Measurements from ENCODE around the gene IRF2BP2. TPM values are rescaled to one million over a fixed set of nuclear protein-coding genes. Genes with fewer than 3 reads are reported as not detected.
"Not testable (repeated sequence)": the region's sequence is repeated elsewhere in the genome, so short reads cannot be mapped to it uniquely, and the experiment has no call there.

IRF2BP2 gene
- total RNA-seq, 1 donor from 2014 or later, result 96.2 TPM

DNA sequence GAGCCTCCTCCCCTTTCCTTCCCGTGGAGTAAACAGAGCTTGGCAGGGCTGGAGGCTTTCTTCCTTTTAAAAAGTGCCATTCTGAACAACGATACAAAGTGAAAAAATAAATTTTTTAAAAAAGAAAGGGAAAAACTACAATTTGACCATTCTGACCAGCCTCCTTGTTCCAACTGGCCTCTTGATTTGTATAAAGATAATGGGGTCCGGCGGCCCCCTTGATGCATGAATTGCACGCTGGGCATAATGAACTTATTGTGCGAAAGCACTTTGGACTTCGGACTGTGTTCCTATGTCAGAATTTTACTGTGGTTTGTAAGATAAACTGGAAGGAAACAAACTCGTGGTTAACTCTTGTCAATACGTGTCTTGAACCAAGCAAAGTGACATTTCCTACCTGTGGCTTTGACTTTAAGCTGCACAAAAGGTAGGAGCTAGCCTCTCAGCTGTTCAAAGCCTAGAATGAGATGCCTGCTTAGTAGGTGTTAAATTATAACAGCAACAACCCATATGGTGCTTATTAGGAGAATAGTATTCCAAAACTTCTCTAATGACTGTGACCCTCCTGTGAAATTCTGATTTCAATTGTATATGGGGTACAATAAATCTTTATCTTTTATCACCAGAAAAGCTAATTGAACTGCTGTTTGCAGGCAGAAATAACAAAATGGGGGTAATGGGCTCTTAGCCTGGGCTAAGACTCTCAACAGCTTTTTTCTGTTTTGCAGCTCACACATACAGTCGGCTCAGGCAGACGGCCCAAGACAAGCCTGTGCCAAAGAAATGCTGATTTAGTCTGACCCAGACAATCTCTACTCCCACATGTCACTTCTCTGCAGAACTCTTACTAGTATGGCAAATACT is 9.3 kb downstream of the IRF2BP2 start:
- peak; percentile 80 for DNase-seq

DNA sequence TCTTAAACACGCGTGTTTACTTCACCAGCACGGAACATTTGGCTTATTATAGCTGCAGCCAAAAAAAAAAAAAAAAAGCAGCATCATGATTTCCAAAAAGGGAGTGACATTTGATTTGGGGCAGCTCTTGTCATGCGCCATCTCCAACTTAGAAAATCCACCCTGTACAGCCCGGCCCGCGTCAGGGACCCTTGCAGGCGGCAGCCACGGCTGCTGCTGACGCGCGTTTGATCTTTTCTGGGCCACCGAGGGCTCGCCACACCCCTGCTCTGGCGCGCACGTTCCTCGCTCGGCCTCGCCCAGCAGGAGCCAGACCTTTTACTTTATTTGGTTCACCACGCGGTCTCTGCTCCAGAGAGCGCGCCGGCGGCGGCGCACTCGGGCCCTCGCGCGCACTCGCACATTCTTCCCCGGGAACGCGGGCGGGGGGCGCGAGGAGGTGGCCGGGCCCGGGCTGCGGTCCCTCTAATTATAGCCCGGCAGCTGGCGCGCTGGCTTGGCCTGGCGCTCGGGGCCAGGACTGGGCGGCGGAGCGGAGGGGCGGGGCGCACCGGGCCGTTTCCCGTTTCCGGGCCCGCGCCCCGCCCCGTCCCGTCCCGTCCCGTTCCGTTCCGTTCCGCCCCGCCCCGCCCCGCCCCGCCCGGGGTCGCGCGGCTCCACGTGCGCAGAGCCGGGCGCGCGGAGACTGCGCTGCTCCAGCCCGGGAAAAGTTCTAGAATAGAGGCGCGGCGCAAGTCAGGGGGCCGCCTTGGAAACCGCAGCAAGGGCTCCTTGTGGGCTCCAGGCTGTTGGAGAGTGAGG is 10.2 kb downstream of the IRF2BP2 start:
- peak; percentile 90 for DNase-seq

DNA sequence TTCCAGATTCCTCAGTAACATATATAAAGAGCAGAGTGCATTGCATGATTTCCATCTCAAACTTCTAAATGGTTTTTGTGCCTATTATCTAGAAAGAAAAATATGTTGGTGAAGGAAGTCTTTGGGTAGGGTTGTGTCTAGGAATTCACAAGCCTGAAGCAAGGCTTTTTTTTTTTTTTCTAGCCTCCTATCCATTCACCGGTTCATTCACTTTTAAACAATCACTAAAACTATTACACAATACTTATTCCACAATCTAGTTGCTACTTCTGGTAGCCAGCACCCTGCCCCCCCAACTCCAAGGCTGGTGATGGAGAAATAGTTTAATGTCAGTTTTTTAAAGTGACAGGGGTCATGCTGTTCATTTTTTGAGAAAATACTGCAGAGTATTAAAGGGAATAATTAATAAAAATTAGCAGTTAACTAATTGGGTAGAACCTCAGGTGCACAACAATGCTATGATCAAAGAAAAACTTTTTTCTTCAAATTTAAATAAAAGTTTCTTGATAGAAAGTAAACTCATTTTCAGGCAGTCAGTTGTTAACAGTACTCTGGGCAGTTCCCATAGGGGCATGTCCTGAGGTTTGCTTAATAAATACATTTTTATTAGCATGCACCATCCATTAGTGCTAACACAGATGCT is 10.9 kb downstream of the IRF2BP2 start:
- peak; percentile 90 for DNase-seq

DNA sequence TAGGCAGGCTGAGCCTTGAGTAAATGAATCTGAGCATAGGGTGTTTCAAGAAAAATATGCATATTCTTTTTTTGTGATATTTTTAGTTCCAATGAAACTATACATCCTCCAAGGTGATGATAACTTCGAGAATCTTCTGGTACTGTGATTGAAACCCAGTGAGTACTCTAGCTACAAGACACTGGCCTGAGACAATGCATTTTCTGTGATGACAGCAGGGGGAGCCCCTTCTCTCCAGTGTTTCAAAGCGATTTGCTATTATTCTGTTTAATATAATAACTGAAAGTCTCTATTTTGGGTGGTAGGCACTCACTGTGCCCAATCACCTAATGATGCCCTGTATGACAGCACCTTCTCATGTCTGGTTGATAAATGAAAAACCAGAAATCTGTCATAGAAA is 12.1 kb downstream of the IRF2BP2 start:
- no peak for DNase-seq

DNA sequence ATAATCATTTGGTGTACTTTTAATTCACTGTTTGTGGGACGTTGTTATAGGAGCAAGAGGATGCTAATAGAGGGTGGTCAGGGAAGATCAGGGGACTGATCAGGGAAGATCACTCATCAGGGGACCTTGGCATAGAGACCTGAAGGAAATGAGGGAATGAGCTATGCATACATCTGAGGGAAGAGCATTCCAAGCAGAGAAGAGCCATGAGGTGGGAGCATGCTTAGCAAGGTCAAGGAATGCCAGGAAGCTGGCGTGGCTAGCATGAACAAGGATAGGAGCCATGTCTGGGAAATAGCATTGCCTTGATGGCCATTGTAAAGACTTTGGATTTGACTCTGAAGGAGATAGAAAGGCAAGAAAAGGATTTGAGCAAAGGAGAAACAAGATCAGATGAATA is 14.1 kb downstream of the IRF2BP2 start:
- no peak for DNase-seq

DNA sequence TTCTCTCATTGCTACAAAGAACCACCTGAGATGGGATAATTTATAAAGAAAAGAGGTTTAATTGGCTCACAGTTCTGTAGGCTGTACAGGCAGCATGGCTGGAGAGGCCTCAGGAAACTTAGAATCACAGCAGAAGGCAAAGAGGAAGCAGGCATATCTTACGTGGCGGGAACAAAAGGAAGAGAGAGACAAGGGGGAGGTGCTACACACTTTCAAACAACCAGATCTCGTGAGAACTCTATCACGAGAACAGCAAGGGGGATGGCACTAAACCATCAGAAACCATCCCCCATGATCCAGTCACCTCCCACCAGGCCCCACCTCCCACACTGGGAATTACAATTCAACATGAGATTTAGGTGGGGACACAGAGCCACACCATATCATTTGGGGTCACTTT is 15.4 kb downstream of the IRF2BP2 start:
- not testable (repeated sequence) for DNase-seq

DNA sequence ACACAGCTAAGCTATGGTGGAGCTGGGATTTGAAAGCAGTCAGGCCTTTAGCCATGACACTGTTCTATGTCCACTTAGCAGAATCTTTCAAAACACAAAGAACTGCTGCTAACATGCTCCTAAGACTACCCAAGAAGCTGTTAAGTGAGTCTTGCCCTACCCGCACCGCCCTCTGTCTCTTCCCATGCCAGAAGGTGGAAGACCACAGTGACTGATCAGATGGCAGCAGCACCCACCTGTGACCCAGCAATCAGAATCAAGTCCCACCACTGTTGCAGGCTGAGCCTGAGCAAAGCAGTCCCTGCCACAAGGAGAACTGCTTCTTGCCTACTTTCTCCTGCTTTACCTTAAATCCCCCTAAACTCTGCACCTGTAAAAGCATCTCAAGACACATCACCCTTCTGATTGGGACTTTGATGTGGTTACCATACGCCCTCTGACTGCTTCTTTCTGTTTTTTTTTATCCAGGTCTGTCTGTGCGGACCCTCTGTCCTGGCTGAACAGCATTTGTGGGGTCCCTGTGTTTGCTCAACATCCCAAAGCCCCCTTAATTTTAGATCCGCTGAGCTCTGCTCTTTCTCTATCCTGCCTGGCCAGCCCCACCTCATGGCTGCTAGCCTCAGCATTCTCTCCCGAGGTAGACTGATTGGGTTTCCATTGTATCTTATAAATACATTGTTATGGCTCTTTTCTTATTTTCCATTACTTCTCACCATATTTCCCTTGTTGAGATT is 16.0 kb downstream of the IRF2BP2 start:
- DNase-seq, result no peak

DNA sequence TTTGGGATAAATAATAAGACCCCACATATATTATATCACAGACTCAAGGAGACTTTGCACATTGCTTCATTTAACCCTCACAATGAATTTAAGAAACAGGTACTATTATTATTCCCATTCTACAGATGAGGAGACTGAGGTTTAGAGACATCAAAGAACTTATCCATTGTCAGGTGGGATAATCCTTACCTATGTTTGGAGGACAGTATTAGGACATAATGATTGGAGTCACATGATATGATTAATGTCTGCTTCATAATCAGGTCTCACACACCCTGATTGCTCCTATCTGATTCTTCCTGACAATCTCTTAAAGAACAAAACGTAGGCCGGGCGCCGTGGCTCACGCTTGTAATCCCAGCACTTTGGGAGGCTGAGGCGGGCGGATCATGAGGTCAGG is 16.9 kb downstream of the IRF2BP2 start:
- DNase-seq, result no peak

DNA sequence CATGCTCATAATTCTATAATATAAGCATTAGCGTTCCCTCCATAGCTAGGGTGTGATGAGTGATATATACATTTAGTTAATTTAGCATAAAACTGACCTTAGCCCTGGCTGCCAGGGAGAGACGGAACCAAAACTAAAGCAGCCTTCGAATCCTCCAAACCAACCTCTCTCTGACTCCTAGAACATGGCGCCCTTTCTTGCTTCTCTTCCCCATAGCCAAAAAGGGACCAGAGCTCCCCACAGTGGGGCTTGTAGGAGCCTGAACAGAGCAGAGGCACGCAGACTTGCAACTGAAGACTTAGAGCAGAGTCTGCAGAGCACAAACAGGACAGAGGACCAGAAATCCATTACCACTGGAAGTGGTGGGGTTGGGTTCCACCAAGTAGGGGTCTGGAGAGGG is 17.7 kb downstream of the IRF2BP2 start:
- no peak for DNase-seq

DNA sequence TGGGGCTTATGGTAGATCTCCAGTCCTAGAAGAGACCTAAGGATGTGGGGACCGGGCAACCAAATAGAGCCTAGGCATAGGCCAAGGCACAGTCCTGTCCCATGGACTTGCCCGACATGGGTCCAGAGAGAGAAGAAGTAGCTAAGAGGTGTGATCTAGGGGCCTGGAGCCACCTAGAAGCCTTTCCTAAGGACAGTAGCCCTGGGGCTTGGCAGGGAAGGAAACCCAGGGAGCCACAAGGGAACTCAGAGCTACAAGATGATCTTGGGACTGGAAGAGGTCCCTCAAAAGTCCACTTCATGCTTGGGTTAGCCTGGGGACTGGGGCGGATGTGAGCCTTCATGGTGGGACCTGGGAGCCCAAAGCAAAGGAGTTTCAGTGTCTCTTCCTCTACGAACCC is 18.8 kb downstream of the IRF2BP2 start:
- no peak for DNase-seq

DNA sequence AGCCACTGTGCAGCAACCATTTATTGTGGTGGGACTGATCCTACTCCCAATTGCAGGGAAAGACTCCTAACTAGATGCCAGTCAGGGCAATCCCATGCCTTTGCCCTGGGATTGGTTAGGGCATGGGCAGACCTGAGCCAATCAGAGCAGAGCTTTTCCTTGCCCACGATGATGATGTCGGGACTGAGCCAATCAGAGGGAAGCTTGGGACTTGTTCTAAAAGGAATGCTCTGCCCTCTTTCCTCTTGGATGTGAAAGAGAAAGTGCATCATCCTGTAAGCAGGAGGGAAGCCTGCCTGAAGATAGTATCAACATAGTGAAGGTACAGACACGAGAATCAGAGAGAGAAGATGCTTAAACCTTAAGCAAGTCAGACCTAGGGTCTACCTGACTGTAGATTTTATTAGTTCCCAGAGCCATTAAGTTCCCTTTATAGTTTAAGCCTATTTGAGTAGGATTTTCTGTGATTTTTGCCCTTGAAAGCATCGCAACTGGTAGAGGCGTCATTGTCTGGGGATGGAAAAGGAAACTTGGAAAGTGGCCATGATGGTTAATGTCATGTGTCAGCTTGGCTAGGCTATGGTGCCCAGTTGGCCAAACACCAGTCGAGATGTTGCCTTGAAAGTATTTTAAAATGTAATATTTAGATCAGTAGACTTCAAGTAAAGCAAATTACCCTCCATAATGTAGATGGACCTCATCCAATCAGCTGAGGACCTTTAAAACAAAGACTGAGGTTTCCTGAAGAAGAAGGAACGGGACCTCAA is 19.9 kb downstream of the IRF2BP2 start:
- no peak for DNase-seq

DNA sequence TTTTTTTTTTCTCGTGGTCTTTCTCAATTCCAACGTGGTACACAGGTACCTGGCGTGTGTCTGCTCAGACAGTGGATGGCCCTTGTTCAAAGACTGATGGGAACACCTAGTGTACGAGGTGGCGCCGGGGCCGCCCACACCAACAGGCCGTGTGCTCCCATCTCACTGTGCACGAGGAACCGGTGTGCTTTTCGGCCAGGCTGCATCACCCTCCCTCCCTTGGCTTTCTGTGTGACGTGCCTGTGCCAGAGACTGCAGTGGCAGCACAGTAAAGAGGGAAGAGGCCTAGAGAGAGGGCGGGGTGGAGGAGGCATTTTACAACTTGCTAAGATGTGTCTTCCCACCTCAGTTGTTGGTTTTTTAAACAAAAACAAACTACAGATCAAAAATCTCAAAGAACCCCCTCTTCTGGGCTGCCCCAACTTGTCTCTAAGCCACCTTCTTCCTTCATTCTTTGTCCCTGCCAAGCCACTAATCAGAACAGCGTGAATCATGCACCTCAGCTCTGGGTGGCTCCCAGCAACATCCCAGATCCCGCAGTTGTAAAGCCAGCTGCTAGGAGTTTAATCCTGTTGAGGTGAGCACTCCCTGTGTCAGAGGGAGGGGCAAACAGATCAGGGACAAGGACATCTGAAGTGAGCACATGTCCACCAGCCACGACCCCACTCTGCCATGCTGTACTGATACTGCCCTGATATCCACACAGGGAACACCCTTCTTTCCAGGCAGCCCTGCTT is 20.7 kb downstream of the IRF2BP2 start:
- no peak for DNase-seq

DNA sequence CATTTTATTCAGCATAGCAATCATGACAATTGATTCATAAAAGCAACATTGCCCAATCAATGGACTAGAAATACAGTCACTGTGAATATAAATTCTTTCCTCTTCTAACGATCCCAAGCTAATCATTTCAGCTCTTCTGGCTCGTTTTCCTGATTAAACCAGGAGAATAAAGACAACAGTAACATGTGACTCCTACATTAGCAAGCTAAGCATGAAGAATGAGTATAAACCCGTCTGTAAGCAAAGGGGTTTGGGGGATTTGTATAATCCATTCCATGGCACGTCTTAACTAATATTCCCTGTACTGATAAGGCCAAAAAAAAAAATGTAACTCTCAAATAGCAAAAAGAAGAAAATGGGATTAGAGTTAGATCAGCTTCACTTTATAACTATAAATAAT is 21.6 kb downstream of the IRF2BP2 start:
- DNase-seq, result no peak

DNA sequence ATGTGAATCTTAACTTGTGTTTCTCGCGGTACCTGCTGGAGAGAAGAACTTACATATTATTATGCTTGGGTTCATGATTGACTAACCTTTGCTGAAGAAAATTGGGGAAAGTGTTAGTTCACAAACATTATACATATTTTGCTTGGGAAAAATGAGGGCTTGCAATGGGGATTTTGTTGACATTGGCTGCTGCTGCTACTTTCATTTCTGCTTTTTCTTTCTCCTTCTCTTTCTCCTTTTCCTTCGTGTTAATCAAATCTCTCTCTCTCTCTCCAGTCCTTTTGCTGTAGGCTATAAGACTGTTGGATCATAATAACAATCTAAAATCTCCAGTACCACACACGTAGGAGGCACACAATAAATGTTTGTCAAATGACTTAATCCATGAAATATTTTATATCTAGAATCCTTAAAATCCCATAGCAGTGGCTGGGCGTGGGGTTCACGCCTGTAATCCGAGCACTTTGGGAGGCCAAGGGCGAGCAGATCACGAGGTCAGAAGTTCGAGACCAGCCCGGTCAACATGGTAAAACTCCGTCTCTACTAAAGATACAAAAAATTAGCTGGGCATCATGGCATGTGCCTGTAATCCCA is 23.0 kb downstream of the IRF2BP2 start:
- DNase-seq, result no peak

DNA sequence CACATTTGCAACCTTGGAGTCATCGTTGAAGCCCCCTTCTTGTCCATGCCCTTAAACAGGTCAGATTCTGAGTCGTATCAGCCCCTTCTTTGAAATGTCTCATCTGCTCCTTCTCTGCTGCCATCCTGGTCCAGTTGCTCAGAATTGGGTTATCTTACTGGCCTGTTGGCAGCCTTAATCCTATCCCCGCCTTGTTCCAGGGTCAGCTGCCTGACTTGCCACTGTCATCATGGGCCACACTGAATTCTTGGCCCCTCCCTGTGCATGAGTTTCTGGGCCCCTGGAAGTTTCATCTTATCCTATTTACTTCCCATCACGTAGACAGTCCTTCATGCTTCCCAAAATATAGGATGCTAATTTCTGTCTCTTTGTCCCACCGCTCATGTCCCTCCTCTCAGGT is 23.7 kb downstream of the IRF2BP2 start:
- DNase-seq, result no peak

DNA sequence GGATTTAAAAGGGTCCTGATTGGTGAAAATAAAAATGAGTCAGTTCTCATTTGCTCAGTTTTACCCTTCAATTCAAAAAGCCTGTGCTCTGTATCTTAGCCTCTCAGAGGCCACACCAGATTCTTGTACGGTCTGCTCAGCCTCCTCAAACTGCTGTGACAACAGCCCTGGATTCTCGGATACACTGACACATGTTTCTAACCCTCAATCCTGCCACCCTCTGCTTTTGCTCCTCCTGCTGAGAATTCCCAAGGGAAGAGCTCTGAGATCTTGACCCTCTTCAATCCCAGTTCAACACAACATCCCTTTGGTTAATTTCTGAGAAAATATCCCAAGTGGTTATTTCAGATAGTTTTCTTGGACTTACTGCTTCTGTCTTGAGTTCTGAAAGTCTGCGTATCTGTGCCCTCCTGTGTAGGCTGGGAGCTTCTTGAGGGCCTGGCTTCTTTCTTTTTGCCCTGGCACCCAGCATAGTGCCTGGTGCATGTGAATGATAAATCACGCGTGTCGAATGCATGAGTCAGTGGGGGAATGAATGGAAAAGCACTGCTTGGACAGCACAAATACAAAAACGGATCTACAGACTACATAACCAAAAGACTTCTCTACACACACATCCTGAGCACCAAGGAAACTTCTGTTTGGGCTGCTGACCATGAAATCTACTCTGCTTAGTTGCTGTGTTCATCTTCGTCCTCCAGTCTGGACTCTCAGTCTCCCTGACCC is 24.5 kb downstream of the IRF2BP2 start:
- peak; percentile 52 for DNase-seq

DNA sequence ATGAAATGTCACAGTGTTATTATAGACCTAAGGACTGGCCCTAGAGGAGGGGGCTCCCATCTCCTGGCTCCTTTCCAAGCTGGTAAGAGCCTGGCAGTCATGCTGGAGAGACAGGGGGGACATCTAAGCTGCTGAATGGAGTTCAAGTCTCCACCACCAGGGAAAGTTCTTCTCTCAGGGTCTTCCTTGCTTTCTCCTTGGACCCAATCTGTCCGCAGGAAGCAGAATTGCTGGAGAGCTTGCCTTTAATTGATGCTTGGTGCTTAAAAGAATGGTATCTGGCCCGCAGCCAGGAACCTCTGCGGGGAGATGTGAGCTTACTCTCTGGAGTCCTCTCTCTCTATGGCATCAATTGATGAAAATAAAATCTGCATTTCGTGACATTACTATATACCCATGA is 25.1 kb downstream of the IRF2BP2 start:
- no peak for DNase-seq

DNA sequence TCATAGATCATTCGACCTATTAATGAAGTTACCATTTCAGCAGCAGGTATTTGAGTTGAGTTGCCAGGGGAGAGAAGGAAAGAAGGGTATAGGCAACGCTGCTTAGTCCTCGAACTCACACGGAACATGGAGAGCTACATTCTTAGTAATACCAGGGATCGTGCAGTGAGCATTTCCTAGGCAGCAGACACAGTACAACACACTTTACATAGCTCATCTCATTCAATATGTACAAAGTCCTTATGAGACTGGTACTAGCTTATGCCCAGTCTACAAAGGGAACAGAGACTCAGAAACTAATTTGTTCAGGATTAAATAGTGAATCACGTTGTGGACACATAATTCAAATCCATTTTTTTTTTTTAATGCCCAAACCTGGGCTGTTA is 25.6 kb downstream of the IRF2BP2 start:
- no peak for DNase-seq

DNA sequence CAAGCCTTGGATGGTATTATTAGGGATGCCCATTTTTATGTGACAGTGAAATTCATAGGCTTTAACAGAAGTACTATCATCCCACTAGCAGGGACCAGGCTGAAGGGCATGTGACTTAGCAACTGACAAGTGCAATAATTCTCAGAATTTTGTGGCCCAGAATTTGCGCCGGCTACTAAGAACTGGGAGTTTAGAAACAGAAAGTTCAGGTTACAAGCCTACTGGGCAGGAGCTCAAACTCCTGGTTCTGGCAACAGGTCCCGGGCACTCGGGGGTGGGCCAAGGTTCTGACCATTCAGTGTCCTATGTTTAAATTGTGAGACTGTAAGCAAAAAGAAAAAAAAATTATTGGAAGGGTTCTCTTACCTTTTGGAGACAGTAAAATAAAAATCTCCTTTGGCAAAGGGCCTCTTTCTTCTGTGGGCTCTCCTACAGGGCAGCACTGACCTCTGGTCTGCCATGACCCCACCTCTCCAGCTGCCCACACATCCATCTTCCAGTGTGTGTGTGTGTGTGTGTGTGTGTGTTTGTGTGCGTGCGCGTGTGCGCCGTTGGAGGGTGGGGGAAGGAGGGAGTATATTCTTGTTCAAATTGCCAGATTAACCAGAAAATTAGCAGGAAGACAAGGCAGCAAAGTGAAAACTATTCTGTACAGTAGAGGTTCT is 26.1 kb downstream of the IRF2BP2 start:
- no peak for DNase-seq

Data from skin of body (tissue), 2 donors.